Panc1 (cell line): ENCODE measurements around the gene WDR72. TPM values are rescaled to one million over a fixed set of nuclear protein-coding genes. Genes with fewer than 3 reads are reported as not detected.

ENCODE experiments used
- ATAC-seq: fragments of 200-7000 bp; cut with Tn5 transposase; 2 replicates; pipeline ENCODE4 v1.9.1; 2020; ENCODE audit warnings: mild to moderate bottlenecking, moderate library complexity
- BruUV-seq: library from RNA; stranded (reverse); fragments of 400-500 nt; replicated peaks from 2 replicates; lab custom pipeline; 2021; lab: Mats Ljungman, UMichigan
- CTCF ChIA-PET: fragments of 300-600 bp; sonication (Branson Sonifier 250); formaldehyde crosslinking; loops from one replicate; lab custom pipeline; 2022; ENCODE audit warnings: antibody characterized with exemption; lab: Charles Lee
- POLR2A ChIA-PET: fragments of 300-600 bp; sonication (Branson Sonifier 250); formaldehyde crosslinking; loops from one replicate; lab custom pipeline; 2022; ENCODE audit warnings: antibody characterized with exemption; lab: Charles Lee
- DNase-seq: peaks from one replicate; pipeline ENCODE4 v3.0.0-alpha.2; 2010; ENCODE audit warnings: low read depth, low spot score
- H3K27ac ChIP-seq: 2 replicates; pipeline ENCODE4 v1.5.1; 2011; ENCODE audit warnings: mild to moderate bottlenecking, low read length, inconsistent platforms
- H3K27me3 ChIP-seq: fragments of 200-500 bp; sonication (Bioruptor generic); 2 replicates; pipeline ENCODE4 v1.6.0; 2014; ENCODE audit warnings: low read length, inconsistent platforms; ENCODE audit not compliant: control insufficient read depth, insufficient read depth
- H3K36me3 ChIP-seq: fragments of 200-500 bp; sonication (Bioruptor generic); 2 replicates; pipeline ENCODE4 v1.5.1; 2014; ENCODE audit warnings: inconsistent platforms, mild to moderate bottlenecking, low read length, moderate library complexity; ENCODE audit not compliant: control insufficient read depth, insufficient read depth
- H3K4me1 ChIP-seq: 2 replicates; pipeline ENCODE4 v1.5.1; 2011; ENCODE audit warnings: inconsistent platforms, mild to moderate bottlenecking, low read length, moderate library complexity; ENCODE audit not compliant: control insufficient read depth, insufficient read depth
- H3K4me3 ChIP-seq, 2 experiments: 2 replicates each; pipeline ENCODE4 v1.5.1; 2011 to 2012; ENCODE audit warnings: low read depth in 2 of 2, low read length in 2 of 2, mild to moderate bottlenecking in 2 of 2, inconsistent platforms in 1 of 2, moderate library complexity in 1 of 2
- H3K9me3 ChIP-seq: fragments of 200-500 bp; sonication (Bioruptor generic); 2 replicates; pipeline ENCODE4 v1.5.1; 2014; ENCODE audit warnings: low read depth, mild to moderate bottlenecking, inconsistent platforms, low read length, moderate library complexity; ENCODE audit not compliant: control insufficient read depth, insufficient read depth
- CTCF ChIP-seq: fragments of 450-650 bp; IDR thresholded peaks from 2 replicates; pipeline ENCODE4 v1.5.1; 2017; ENCODE audit warnings: mild to moderate bottlenecking
- POLR2AphosphoS5 ChIP-seq: IDR thresholded peaks from 2 replicates; pipeline ENCODE4 v1.6.1; 2012; ENCODE audit warnings: mild to moderate bottlenecking, low read depth, low read length, moderate library complexity
- REST ChIP-seq, 2 experiments: IDR thresholded peaks; 2 replicates each; pipeline ENCODE4 v1.6.1; 2011 to 2012; ENCODE audit warnings: low read depth in 2 of 2, control low read depth in 1 of 2, low read length in 1 of 2, mild to moderate bottlenecking in 1 of 2, moderate library complexity in 1 of 2; ENCODE audit not compliant: insufficient read depth in 1 of 2
- SIN3A ChIP-seq: IDR thresholded peaks from 2 replicates; pipeline ENCODE4 v1.6.1; 2012; ENCODE audit warnings: low read depth, mild to moderate bottlenecking, low read length, moderate library complexity, borderline replicate concordance; ENCODE audit not compliant: insufficient read depth
- TCF7L2 ChIP-seq: IDR thresholded peaks from 2 replicates; pipeline ENCODE4 v1.6.1; 2011; ENCODE audit warnings: mild to moderate bottlenecking, low read depth, low read length, inconsistent platforms
- in situ Hi-C: cut with HindIII; loops from 2 replicates; pipeline ENCODE4 v1.10.0; 2016; ENCODE audit warnings: low sequenced_read_pairs, low pct_unique_long_range_greater_than_20kb
- intact Hi-C: fragments of 100-400 bp; cut with micrococcal nuclease; formaldehyde crosslinking; loops from one replicate; pipeline ENCODE4 v1.10.0; 2022; ENCODE audit not compliant: unreplicated experiment
- total RNA-seq: library from RNA; stranded (reverse); gene quantifications from one replicate; pipeline ENCODE4 v1.2.1, GENCODE V29; 2021; ENCODE audit not compliant: unreplicated experiment

Gene WDR72
- total RNA-seq, 1 experiment from 2014 or later: 0.03 TPM

GRCh38 chr15:53695365-53695764, 64.1 kb downstream of the WDR72 start:
- no peak for DNase-seq
- in situ Hi-C loops: no loop called here

GRCh38 chr15:53694476-53694874, 65.0 kb downstream of the WDR72 start:
- no peak overlapping the region for H3K4me3 ChIP-seq
- TF ChIP-seq TCF7L2: no peak
- no peak for TF ChIP-seq SIN3A
- TF ChIP-seq REST (IDR thresholded peaks at IDR 0.05; ENCODE audit: insufficient read depth in 1 of 2, low read depth in 2 of 2, low read length in 1 of 2): no peak
- TF ChIP-seq CTCF: no peak
- no peak for TF ChIP-seq POLR2AphosphoS5
- in situ Hi-C loops (no loop called here), intact Hi-C loops (no loop called here)
- no peaks in the 10 kb centered on the region for H3K36me3 ChIP-seq
- no peak overlapping the region for H3K27ac ChIP-seq
- CTCF ChIA-PET: no interaction called here
- POLR2A ChIA-PET: no interaction called here
- ATAC-seq (no peak), DNase-seq (no peak)
- no TSS peak for BruUV-seq
- H3K4me1 ChIP-seq: no peaks in the 10 kb centered on the region
- H3K9me3 ChIP-seq: no peaks in the 10 kb centered on the region
- no peaks in the 10 kb centered on the region for H3K27me3 ChIP-seq

More at GRCh38 chr15:53695365-53695764, 64.1 kb downstream of the WDR72 start:
- Histone ChIP-seq H3K4me3 (no peak overlapping the region), H3K27ac (no peak overlapping the region), H3K36me3 (no peaks in the 10 kb centered on the region), H3K4me1 (no peaks in the 10 kb centered on the region), H3K9me3 (no peaks in the 10 kb centered on the region), H3K27me3 (no peaks in the 10 kb centered on the region)
- no peak for ATAC-seq
- ChIA-PET CTCF (no interaction called here), POLR2A (no interaction called here)
- no TSS peak for BruUV-seq
- TF ChIP-seq REST (IDR thresholded peaks at IDR 0.05; ENCODE audit: insufficient read depth in 1 of 2, low read depth in 2 of 2, low read length in 1 of 2) (no peak), TCF7L2 (no peak), SIN3A (no peak), POLR2AphosphoS5 (no peak), CTCF (no peak)
- intact Hi-C loops: no loop called here
